Stimulated activated CD8-positive, alpha-beta memory T cell treated with anti-CD3 and anti-CD28 coated beads, Interleukin-7, amount 100 ng/mL, for 24 hours (primary cell): ENCODE data around the gene CSF3.

Source experiments
- DNase-seq: peaks from one replicate; pipeline ENCODE4 v3.0.0-alpha.2; 2020; ENCODE audit warnings: low read depth

The CSF3 gene

GRCh38 chr17:40024901-40025300 is 9.7 kb downstream of the CSF3 start:
- no peak for DNase-seq

DNA sequence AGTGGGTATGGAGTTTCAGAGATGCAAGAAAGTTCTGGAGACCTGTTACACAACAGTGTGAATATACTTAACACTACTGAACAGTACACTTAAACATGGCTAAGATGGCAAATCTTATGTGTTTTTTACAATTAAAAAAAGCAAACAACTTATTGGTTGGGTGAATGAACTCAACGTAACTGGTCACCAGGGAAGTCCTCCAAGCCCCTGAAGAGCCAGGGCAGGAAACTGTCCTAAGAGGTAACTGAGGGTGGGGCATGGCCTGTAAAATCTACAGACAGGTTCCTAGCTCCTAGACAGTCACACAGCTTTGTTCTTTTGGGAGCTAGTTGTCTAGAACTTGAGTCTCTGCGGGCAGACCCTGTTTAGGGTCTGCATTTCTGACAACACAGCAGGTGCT is 10.3 kb downstream of the CSF3 start:
- no peak for DNase-seq

DNA sequence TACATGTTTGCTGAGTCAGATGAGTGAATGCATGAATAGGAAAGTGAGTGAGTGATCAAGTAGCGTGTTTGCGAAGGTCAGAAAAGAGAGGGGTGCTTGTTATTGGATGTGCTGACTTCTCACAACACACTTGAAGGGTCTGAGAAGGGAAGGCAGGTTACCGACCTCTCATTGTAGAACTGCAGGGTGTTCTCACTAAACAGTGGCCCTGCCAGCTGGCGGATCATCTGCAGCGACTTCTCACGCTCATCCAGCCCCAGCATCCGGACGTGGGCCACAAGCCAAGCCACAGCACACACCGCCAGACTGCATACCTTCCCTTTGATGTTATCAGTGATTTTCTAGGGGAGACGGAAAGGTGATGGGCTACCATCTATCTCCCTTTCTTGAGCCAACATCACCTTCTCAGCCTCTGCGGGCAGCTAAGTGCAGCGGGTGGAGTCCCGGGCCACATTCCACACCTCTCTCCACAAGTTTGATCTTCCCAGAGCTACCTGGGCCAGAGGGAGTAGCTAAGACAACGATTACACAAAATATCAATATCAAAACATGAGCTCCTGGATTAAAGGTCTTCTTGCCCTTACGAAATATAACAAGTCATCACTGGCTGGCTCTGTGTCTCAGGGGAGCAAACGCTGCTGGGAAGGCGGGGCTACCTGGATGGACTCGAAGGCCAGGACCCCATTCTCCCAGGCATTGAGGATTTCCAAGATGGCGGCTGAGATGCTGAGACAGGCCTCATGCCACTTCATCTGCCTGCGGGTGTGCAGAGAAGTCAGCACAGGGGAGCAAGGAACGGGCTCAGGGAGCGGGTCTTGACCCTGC is 11.0 kb downstream of the CSF3 start:
- DNase-seq, result no peak

DNA sequence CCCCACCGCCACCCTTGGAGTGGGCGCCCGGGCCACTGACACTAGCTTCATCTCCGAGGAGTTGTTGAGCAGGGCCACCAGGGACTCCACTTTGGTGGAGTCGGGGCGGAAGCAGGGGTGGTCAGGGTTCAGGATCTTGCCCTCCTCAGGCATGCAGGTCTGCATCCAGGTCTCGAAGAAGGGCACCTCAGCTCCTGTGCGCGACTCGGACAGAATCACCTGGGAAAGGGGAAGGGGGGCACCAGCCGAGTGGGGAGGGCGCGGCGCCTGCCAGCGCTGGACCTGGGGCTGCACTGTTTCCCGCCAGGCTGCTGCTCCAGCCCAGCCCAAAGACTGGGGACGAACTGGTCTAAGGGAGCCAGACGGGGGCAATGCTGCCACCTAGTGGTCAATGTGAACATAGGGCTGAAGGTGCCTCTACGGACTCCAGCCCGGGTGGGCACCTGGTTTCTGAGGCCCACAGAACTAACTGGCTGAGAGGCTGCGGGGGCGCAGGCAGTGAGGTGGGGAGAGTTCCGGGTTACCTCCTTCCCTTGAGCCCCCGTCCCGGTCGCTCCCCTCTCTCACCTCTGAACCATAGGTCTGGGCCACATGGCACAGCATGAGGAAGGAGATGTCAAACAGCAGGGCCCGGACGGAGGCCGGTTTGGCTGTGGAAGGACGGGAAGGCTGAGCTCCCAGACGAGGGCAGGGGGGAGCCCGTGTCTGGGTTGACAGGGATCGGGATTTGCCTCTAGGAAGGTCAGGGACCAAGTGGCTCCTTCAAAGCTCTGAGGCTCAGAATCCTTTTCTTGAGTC is 11.8 kb downstream of the CSF3 start:
- DNase-seq, result peak; percentile 63

DNA sequence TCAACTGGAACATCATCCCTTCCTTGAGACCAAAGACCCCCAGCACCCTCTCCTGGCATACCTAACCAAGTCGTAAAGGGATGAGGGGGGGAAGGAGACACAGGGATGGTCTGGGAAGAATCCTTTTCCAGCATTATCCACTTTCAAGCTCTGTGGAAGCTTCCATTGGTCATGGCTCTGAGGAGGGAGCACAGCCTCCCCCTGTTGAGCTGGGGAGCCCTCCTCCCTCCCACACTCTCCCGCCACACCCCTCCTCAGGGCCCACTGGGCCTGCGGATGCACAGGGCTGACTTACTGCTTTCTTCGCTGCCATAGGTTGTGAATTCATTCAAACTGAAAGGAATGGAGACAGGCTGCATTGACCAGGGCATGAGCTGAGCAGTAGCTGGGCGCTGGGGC is 12.4 kb downstream of the CSF3 start:
- DNase-seq, result no peak

DNA sequence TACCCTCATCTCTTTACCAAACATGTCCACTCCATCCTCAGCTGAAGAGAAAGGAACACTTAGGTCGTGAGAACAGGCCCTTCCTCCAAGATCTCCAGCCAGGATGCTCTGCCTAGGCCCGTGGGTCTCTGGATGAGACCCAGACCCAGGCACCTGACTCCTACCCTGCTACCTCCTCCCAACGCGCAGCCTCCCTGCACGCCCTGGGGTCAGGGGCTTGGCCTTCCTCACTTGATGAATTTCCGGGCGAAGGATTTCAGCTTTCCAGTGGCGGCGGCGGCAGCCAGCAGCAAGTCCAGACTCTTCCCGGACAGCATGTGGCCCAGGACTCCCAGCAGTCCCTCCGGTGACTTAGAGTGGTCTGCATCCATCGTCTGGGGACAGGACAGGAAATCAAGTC is 13.4 kb downstream of the CSF3 start:
- no peak for DNase-seq

GRCh38 chr17:40031706-40032105 is 16.5 kb downstream of the CSF3 start:
- DNase-seq, result no peak

DNA sequence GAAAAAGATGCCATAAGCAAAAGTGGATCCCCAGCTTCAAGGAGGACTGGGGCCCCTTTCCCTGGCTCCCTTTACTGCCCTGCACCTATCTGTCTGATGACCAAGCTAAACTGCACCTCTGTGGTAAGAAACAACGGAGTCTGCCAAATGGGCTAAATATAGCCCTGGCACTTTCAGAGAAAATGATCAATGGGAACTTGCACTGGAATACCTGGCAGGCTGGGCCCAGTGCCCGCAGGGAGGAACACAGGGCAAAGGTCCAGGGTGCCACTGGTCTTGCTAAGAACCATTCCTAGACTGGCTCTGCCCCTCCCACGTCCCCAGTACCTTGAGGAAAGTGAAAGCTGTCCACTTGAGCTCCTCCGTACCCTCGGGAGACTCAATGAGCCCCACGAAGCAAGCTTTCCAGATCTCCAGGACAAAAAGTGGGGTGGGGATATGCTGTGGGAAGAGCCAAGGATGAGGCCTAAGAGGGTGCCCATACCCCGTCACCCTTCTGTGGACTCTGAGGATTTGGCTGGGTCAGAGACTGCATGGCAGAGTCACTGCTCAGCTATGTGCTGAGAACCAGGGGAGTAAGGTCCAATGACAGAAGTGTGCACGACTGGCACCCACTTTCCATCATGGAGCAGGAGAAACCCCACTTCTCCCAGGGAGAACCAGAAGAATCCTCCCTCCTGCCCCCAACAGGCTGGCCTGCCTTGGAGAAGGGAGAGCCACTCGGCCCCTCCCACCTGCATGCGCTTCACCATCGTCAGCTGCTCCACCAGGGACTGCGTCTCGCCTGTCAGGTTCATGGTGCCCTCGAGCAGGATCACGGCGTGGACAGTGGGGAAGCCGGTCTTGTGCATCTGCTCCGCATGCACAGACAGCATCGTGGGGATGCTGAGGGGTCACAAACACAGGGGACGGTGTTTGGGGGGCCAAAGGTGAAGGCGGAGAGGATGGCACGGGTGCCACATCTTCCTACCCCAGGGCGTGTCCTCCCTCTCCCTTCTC is 17.4 kb downstream of the CSF3 start:
- DNase-seq, result no peak

GRCh38 chr17:40033339-40033738 is 18.1 kb downstream of the CSF3 start:
- DNase-seq, result no peak

DNA sequence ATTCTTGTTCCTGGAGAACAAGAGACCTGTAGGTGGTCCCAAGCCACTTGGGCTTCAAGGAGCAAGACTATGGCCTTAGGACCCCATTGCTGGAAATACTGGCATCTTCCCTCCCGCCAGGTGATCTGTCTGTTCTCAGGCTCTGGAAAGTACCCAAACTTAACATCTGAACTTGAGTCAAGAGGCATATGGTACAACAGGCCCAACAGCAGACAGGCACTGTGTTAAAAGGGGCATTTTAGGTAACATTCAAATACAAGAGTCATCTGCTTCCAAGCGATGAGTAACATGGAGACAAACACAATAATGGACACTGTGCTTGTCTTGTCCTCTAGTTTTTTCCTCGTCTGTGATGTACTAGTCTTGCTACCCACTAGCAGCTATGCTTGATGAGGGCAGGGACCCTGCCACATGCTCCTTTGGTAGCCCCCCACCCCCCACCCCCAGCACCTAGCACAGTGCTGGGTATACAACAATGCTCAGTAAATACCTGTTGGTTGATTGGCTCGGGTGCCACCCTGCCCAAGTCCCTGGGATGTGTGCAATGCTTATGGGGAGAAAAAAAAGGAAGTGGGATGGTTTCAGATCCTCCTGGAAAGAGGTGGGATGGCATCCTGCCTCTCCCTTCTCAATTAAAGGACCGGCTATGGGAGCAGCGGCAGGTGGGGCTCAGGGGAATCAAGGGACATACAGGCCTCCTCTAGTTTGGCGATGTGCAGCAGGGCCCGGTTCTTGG is 19.4 kb downstream of the CSF3 start:
- DNase-seq, result no peak

GRCh38 chr17:40035162-40035559 is 19.9 kb downstream of the CSF3 start:
- DNase-seq, result no peak

- DNase-seq, result no peak
Measured at GRCh38 chr17:40038882-40039513, 23.8 kb downstream of the CSF3 start.

- DNase-seq, result no peak
Measured at GRCh38 chr17:40041196-40041595, 26.0 kb downstream of the CSF3 start.

DNA sequence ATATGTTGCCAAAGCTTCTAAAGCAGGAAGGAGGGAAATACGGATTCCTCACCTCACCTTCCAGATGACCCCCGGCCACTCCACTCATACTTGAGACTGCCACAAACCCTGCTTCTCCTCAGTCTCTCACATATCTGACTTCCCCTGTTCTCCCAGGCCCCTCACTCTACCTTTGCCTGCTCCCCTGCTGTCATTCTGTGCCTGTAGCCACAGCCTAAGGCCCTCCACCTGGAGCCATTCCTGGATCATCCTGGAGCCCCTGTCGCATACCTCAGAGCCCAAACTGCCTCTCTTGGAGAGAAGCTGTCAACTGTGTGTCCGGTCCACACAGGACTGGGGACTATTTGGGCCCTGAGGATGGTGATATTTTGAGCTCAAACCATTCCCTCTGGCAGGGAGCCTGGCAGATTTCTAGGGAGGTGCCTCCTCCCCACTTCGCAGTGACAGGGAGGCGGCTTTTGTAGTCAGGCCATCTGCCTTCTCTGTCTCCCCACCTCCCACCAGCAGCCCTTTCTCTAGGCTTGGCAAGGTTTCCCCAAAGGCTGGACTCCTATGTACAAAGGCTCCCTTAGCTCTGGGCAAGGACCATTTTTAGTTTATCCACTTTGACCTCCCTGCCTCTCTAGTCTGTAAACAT is 41.3 kb downstream of the CSF3 start:
- no peak for DNase-seq

DNA sequence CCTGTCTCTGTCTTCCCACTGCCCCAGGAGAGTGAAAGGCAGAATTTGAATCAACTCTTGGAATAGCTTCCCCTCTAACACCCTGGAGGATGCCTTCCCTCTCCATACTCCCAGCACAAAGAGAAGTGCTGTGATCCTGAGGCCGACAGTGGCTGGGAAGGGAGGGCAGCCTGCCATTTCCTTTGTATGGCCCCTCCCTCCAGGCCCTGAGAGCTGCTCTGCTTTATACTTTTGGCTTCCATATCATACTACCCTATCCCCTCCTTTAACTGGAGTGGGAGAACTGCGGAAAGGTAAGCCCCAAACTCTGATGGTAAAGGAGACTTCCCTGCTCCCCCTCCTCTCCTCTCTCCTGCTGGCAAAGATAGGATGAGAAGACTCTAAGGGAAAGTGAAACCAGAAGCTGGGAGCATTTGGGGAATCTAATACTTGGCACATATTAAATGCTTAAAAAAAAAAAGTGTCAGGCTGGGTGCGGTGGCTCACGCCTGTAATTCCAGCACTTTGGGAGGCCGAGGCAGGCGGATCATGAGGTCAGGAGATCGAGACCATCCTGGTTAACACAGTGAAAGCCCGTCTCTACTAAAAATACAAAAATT is 43.0 kb downstream of the CSF3 start:
- DNase-seq, result no peak

GRCh38 chr17:40058865-40059264 is 43.6 kb downstream of the CSF3 start:
- DNase-seq, result no peak

GRCh38 chr17:40059729-40060475 is 44.7 kb downstream of the CSF3 start:
- DNase-seq, result no peak

DNA sequence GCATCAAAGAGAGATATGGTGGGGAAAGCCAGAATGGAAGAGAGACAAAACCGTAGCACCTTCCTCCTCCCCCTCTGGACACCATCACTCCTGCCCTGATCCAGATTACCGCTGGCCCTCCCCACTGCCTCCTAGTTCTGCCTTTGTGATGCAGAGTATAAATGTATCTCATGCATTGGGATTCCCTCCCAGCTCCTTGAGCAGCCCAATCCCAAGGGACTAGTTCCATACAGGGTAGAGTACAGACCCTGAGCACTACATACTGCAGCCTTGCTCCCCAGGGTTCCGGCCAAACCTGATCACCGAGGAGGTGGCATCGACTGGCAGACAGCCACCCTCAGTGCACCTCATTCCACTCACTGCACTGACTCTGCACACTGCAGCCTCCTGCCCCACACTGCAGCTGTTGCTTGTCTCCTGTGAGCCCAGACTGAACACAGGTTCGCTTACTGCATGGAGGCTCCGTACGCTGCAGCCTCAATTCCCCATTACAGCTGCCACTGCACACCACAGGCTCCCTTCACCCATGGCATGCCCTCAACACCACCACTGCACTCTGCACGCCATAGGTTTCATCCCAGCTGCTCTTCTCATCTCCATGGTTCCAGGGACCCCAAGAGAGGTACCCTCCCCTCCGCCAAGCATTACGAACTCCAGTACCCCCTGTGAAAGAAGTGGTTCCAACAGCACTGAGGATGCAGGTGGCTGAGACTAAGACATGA is 45.8 kb downstream of the CSF3 start:
- no peak for DNase-seq

GRCh38 chr17:40061609-40062038 is 46.4 kb downstream of the CSF3 start:
- DNase-seq, result no peak
